ENCODE results near the gene ITGA2. TPM values are rescaled to one million over a fixed set of nuclear protein-coding genes. Genes with fewer than 3 reads are reported as not detected.

ITGA2 gene
- total RNA-seq, 1 experiment from 2014 or later: 36.6 TPM

DNA sequence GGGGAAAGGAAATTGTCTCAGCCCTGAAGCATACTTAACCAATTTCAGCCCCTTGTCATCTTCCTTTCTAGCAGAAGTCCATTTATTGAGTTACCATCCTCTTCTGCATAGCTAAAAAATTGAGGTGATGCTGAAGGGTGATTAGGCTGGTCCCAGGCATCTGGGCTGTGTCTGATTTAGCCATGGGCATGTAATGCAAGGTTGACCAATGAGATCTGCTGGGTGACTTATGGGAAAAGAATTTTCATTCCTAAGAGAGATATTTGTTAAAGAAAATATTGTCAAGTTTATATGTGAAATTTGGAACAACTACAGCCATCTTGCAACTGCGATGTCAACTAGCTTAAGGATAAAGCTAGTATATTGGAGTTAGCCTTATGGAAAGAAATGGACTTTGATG, 5.1 kb downstream of the ITGA2 start:
- ChIA-PET RAD21 (ENCODE audit: low non-redundant PET in 1 of 2, low total read pairs in 2 of 2, uncharacterized antibody in 2 of 2, unreplicated experiment in 2 of 2) (no interaction called here), CTCF (no interaction called here), POLR2A (no interaction called here)
- no peaks in the 10 kb centered on the region for H3K9me3 ChIP-seq (ENCODE audit: control insufficient read depth in 1 of 2, insufficient read depth in 1 of 2, low read depth in 1 of 2, low read length in 2 of 2)
- H4K20me1 ChIP-seq (ENCODE audit: insufficient read depth): 0 out of 2 replicates have a peak, but pooled peaks cover 4% of the 10 kb centered on the region
- ATAC-seq (no peak), DNase-seq (ENCODE audit: low read depth, low spot score) (no peak)
- H3K4me3 ChIP-seq (replicated peaks in 1 of 2; ENCODE audit: low read depth in 1 of 2, low read length in 2 of 2): no peak overlapping the region
- no peak overlapping the region for H3K9ac ChIP-seq (ENCODE audit: low read length)
- peaks cover 0 to 8% of the 10 kb centered on the region in 2 experiments; a peak in 1 of 4 replicates for H3K36me3 ChIP-seq (ENCODE audit: control insufficient read depth in 1 of 2, insufficient read depth in 2 of 2, low read length in 2 of 2)
- peaks cover 73% of the 10 kb centered on the region for H3K79me2 ChIP-seq (ENCODE audit: insufficient read depth, low read length)
- no peaks in the 10 kb centered on the region for H3K9me2 ChIP-seq (ENCODE audit: insufficient read depth)
- H3K27ac ChIP-seq (ENCODE audit: low read depth, low read length): no peak overlapping the region
- intact Hi-C loops (cut with micrococcal nuclease): no loop called here
- peaks cover 8 to 9% of the 10 kb centered on the region in 2 experiments for H3K4me1 ChIP-seq (ENCODE audit: control insufficient read depth in 1 of 2, insufficient read depth in 2 of 2, low read length in 2 of 2)
- no TSS peak for BruUV-seq (replicated peaks)
- no peak overlapping the region for H2AFZ ChIP-seq (ENCODE audit: low read depth, low read length, poor library complexity, severe bottlenecking)
- TF ChIP-seq SRF (IDR thresholded peaks at IDR 0.05; ENCODE audit: low read depth) (no peak), ATF3 (IDR thresholded peaks at IDR 0.05) (no peak), SIN3A (IDR thresholded peaks at IDR 0.05; ENCODE audit: low read depth) (no peak), ZFX (IDR thresholded peaks at IDR 0.05) (no peak), ZNF274 (IDR thresholded peaks at IDR 0.05; ENCODE audit: low read depth, low read length) (no peak), SP1 (IDR thresholded peaks at IDR 0.05; ENCODE audit: low read depth) (no peak), POLR2A (IDR thresholded peaks at IDR 0.05; ENCODE audit: borderline replicate concordance, extremely low read depth, insufficient read depth, insufficient read length) (no peak), CTCF (IDR thresholded peaks at IDR 0.05 in 2 of 3, conservative IDR thresholded peaks at IDR 0.05 in 1 of 3; ENCODE audit: borderline replicate concordance in 1 of 3, insufficient read depth in 1 of 3, low read depth in 2 of 3, low read length in 2 of 3) (no peak), ELF1 (IDR thresholded peaks at IDR 0.05; ENCODE audit: borderline replicate concordance, low read depth) (no peak), EZH2 (IDR thresholded peaks at IDR 0.05) (no peak), JUND (IDR thresholded peaks at IDR 0.05) (no peak), CEBPB (IDR thresholded peaks at IDR 0.05; ENCODE audit: low read depth) (no peak)
- TF ChIP-seq, protein P1, sequence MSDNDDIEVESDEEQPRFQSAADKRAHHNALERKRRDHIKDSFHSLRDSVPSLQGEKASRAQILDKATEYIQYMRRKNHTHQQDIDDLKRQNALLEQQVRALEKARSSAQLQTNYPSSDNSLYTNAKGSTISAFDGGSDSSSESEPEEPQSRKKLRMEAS (IDR thresholded peaks at IDR 0.05): no peak
- TF ChIP-seq, protein P2, sequence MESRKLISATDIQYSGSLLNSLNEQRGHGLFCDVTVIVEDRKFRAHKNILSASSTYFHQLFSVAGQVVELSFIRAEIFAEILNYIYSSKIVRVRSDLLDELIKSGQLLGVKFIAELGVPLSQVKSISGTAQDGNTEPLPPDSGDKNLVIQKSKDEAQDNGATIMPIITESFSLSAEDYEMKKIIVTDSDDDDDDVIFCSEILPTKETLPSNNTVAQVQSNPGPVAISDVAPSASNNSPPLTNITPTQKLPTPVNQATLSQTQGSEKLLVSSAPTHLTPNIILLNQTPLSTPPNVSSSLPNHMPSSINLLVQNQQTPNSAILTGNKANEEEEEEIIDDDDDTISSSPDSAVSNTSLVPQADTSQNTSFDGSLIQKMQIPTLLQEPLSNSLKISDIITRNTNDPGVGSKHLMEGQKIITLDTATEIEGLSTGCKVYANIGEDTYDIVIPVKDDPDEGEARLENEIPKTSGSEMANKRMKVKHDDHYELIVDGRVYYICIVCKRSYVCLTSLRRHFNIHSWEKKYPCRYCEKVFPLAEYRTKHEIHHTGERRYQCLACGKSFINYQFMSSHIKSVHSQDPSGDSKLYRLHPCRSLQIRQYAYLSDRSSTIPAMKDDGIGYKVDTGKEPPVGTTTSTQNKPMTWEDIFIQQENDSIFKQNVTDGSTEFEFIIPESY (IDR thresholded peaks at IDR 0.05; ENCODE audit: extremely low read depth, insufficient replicate concordance, low read length): no peak
- H3K27me3 ChIP-seq (ENCODE audit: insufficient read depth, low read length): no peaks in the 10 kb centered on the region
- H3K4me2 ChIP-seq (ENCODE audit: low read length): no peak overlapping the region
